22Rv1 (cell line): ENCODE measurements around the gene SUPT3H.

ENCODE experiments used
- ZFX ChIP-seq: fragments of 450-650 bp; IDR thresholded peaks from 2 replicates; pipeline ENCODE4 v1.6.1; 2017; ENCODE audit warnings: antibody characterized with exemption, borderline replicate concordance
- TF ChIP-seq, protein P1 (sequence below): fragments of 450-650 bp; IDR thresholded peaks from 2 replicates; pipeline ENCODE4 v1.5.1; 2017; ENCODE audit warnings: mild to moderate bottlenecking

DNA sequence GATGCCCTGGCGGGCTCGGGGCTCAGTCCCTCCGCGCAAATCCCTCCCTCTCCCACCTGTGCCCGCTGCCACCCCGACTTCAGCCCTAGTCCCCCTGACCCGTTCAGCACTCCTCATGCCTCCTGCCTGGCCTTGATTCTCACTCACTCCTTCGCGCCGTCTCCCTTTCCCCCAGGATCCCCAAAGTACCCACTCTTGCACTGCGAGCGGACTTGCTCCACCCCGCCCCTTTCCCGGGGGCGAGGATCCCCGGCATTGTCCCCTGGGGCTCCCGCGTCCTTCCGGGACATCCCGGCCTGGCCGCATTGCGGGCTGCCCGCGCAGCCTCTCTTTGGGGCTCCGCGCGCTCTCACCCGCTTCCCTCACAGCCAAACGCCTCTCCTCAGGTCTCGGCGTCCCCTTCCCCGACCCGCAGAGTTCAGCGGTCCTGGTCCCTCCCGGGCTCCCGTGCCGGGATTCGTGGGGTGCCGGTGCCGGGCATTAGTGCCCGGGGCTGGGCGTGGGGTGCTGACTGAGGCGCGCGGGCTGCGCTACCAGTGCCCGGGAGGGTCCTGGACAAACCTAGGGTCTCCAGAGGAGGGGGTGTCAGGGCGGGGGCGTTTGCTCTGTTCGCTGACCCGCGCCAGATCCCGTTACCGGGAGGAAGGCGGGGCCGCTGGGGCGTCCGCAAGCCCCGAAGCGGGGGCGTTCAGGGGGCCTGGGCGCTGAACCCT, 45.5 kb upstream of the SUPT3H start:
- TF ChIP-seq, protein P1, sequence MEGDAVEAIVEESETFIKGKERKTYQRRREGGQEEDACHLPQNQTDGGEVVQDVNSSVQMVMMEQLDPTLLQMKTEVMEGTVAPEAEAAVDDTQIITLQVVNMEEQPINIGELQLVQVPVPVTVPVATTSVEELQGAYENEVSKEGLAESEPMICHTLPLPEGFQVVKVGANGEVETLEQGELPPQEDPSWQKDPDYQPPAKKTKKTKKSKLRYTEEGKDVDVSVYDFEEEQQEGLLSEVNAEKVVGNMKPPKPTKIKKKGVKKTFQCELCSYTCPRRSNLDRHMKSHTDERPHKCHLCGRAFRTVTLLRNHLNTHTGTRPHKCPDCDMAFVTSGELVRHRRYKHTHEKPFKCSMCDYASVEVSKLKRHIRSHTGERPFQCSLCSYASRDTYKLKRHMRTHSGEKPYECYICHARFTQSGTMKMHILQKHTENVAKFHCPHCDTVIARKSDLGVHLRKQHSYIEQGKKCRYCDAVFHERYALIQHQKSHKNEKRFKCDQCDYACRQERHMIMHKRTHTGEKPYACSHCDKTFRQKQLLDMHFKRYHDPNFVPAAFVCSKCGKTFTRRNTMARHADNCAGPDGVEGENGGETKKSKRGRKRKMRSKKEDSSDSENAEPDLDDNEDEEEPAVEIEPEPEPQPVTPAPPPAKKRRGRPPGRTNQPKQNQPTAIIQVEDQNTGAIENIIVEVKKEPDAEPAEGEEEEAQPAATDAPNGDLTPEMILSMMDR = no peak
- TF ChIP-seq ZFX = no peak
